Embryonic facial prominence (tissue), 1 donor: Measurements from ENCODE around the gene MYDGF.
A peak's percentile ranks its signal among the peaks of the same experiment; 100 is the strongest.

Experiments
- DNase-seq: peaks from one replicate; pipeline ENCODE4 v3.0.0-alpha.2; 2016; ENCODE audit errors: extremely low spot score

Gene MYDGF

DNA sequence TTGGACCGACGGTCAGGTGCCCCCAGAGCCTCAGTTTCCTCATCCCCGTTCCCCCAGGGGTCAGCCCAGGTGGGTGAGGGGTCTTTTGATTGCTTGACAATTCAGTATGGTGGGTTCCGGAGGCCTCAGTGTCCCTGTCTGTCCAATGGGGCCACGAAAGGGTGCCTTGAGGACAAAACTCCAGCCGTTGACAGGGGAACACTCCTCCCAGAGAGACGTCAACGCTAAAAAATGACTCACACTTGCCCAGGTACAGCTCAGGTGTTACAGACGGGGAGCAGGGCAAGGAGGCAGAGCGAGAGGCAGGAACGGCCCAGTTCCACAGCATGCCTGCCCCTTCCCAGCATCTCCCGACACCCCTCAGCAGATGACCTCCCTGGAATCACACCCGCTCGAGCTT lies 29.0 kb downstream of the MYDGF start:
- DNase-seq, result no peak

DNA sequence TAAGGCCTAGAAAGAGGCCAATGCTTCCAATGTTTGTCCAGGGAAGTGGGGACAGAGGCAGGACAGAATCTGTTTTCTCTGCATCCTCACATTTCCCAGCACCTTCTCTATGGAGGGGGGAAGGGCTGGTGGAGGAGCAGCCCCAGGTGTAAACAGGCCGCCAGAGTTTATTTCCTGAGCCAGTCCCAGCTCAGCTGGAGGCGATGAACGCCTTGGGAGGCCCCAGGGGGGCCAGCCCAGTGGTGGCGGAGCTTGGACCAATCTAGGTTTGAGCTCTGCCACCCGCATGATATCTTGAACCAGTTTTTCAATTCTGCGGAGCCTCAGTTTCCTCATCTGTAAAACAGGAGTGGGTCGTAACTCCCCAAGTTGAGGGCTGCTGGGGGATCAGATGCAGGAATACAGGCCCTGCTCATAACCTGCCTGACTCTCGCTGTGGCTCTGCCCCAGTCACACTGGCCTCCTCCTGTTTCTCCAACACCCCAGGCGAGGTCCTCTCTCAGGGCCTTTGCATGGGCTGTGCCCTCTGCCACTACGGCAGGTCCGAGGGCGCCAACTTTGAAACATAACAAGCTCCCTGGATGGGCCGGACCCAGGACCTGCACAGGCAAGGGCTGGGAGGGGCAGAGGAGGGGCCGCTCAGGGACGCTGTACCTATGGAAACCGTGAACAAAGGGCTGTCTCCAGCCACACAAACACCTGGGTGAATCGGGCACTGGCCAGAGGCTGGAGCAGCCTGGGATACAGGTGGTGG lies 29.7 kb downstream of the MYDGF start:
- DNase-seq, result no peak

DNA sequence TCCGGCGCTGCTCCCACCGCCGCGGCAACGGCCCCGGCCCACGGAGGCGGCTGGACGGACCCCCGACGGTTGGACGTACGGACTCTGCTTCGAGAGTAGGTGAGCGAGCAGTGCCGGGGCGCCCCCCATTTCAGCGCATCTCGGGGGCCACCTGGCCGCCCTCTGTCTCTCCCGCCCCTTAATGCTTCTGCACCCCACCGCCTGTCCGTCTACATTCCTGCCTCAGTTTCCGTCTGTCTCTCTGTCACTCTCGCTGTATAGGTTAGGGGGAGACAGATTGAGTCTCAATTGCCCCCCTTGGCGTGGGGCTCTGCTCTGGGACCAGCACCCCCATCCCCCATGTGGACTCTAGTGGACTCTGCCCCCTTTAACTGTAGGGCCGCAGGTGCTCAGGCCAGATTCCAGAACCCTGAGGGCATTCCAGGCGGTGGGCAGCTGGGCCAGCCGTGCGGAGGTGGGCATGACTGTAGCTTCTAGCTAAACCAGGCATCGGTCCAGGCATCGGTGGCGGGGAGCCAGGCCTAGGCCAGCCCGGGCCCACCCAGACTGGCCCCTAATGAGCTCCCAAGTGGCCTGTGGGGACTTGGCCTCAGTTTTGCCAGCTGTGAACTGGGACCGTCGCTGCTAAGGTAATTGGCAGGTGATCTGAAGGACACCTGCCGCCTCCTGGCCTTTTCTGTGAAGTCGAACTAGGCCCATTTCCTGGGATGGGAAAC lies 30.5 kb downstream of the MYDGF start:
- DNase-seq, result no peak

DNA sequence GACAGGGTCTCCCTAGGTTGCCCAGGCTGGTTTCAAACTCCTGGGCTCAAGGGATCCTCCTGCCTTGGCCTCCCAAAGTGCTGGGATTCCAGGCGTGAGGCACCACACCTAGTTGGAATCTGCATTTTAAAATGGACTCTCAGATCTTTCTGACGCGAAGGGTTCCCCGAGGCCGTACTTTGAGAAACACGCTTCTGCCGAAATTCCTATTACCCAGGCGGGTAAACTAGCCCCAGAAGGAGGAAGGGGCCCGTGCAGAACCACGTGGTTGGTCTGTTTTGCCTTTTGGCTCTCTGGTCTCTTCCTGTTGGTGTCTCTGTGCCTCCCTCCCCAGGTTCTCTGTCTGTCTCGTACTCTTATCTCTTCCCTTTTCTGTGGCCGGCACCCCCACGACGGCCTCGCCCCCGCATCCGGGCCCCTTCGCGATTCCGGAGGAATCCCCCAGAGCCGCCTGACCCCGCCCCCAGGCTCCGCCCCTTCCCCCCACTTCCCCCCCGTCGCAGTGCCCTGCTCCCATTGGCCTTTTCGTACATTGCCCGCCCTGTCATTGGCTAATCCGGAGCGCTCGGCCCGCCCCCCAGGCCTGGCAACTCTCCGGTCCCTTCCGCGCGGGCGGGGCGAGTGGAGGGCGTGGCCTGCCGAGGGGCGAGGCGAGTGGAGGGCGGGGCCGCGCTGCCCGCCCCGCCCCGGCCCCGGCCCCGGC lies 31.2 kb downstream of the MYDGF start, which contains the start of gene TNFAIP8L1:
TNFAIP8L1 (plus strand) TSS at position 689 of the 703 bp plus-strand sequence. CDS start 12,354 bp downstream, outside the sequence.
- DNase-seq, result peak; percentile 90

DNA sequence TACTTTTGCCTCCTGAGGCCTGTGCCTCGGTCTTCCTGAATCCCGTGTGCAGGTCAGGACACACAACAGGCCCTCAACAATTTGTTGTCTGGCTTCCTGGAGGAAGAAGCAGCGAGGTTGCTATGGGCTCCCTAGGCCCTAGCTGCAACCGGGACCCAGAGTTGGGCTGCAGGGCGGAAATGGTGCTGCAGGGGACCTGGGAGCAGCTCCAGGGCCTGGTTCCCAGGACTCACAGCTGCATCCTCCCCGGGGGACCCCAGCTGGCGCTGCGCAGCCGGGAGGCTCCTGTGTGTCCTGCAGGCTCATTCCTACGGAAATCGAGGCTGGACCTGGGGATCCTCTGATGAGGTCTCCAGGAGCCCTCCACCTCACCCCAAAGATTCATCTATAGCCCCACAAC lies 31.8 kb downstream of the MYDGF start:
- DNase-seq, result no peak

DNA sequence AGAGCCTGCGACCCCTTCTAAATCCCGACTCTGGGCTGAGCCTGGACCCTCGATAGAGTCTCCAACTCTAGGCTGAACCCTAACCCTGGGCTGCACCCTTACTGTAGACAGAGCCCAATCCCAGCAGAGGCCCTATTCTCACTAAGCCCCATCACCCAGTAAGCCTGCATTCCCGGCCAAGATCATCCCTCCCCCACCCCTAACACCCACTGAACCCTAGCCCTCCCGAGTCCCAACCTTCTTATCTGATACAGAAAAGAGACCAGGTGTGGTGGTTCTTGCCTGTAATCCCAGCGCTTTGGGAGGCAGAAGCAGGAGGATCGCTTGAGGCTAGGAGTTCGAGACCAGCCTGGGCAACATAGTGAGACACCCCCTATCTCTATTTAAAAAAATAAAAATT lies 33.4 kb downstream of the MYDGF start:
- no peak for DNase-seq

DNA sequence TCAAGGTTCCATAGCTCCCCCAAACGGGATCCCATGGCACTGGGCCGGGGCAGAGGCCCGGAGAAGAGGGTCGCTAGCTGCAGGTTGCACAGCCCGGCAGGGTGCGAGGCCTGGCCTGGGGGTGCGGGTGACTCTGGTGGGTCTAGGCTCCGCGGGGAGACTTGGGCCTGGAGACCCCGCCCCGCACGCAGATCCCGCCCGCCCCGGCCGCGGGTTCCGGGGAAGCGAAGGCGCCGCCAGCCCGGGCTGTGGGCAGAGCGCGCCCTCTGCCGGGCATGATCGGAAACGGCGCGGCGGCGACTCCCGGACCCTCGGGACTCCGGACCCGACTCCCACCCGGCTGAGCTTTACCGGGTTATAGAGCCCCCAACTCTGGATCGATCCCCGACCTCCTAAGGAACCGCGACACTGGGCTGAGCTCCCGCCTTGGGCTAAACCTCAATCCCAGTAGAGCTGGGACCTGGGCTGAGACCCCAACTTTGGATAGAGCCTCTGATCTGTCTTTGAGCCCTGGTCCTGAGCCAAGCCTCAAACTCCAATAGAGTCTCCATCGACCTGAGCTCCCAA lies 33.9 kb downstream of the MYDGF start:
- DNase-seq, result peak; percentile 57

DNA sequence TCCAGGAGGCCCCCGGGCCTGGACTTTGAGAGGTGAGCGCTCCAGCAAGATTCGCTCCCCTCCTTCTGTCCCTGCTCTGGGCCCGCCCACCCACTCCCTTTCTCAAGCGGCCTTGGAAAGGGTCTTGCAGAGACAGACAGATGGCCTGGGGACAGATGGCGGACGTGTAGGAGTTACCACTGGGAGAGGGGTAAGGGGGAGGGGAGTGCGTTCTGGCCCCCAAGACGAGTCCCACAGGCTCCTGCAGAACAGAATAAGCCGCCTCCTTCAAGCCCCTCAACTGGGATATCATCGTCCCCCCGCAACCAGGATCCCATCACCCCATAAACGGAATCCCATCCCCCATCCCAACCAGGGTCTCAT lies 34.4 kb downstream of the MYDGF start:
- DNase-seq, result no peak

DNA sequence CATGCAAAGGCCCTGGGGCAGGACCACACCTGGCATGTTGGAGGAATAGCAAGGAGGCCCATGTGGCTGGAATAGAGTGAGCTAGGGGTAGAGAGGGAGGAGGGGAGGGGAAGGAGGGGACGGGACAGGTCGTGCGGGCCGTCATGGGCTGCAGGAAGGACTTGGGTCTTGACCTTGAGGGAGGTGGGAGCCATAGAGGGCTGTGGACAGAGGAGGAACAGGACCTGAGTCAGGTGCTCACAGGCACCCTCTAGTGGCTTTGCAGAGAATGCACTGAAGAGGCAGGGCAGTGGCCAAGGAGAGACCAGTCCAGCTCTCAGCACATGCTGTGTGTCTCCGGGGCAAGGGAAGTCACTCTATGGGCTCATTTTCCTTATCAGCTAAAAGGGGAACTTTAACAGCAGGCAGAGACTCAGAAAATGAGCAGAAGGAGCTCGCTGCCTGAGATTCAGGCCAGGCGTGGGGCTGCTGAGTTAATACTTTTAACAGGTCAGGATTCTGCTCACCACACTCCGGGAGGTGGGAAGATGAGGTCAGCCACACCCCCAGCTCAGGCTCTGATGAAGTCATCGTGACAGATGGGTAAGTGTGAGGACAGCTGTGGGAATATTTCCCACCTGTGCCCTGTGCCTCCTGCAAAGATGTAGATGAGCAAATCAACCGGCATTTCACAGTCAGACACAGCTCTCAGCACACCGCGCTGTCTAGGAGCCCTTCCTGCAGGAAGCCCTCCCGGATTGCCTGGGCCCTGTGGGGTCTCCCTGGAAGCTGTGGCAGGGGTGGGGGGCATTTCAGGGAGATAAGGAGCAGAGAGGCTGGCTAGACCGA lies 36.8 kb downstream of the MYDGF start:
- no peak for DNase-seq

DNA sequence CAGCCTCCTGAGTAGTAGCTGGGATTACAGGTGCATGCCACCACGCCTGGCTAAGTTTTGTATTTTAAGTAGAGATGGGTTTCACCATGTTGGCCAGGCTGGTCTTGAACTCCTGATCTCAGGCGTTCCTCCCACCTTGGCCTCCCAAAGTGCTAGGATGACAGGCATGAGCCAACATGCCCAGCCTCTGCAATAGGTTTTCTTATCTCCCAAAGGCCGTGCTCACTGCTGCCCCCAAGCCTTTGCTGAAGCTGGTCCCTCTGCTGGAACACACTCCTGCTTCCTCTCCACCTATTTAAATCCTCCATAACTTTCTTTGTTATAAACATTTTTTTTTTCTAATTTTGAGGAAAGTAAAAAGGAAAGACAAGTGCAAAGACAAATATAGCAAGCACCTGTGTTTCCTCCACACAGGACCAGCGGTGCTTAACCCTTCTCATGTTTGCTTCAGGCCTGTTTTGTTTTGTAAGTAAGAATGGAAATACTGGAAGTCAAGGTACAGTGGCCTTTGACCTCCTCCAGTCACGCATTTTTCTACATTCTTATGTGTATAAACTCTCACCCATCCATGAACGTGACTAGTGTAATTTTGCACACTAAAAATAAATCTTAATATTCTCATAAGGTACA lies 45.3 kb downstream of the MYDGF start:
- no peak for DNase-seq

DNA sequence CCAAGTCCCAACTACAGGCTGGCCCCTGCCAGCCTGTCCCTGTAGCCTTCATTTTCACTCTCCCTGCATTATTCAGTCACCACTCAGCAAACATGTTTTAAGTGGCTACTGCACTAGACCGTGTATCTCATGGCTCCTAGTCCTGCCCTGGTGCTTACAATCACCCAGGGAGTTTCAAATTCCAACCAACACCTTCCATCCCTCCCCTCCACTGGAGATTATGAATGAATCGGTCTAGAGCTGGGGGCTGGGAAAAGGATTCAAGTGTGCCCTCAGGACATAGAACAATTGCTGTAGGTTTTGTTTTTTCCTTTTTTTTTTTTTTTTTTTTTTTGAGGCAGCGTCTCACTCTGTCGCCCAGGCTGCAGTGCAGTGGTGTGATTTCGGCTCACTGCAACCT lies 45.8 kb downstream of the MYDGF start:
- no peak for DNase-seq

DNA sequence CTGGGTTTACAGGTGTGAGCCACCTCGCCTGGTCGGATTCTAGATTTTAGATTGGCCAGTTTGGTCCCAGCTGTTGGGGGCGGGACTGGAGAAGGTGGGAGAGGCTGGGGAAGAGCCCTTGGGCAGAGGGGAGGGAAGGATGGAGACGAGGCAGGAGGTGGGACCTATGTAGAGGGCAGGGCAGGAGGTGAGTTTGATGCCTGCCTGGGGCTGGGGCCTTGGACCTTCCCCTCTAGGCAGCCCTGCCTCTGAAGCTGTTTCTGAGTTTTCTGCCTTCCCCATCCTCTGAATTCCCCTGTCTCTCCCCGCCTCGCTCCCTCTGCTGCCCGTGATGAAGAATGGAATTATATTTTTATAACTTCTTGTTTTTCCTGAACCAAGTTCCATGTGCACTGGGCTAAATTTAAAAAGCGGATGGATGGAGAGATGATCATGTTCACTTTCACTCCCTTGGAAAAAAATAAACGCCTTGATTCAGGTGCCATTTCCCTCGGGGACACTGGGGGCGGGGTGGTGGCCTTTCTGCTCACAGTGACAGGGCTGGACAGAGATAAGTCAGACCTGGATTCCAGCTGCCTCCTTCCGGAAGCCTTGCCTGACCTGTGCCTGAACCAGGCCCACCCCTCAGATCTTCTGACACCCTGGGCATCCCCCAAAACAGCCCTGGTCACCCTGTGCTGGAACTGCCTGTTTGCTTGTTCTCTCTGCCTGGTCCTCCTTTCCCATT lies 47.3 kb downstream of the MYDGF start:
- no peak for DNase-seq

DNA sequence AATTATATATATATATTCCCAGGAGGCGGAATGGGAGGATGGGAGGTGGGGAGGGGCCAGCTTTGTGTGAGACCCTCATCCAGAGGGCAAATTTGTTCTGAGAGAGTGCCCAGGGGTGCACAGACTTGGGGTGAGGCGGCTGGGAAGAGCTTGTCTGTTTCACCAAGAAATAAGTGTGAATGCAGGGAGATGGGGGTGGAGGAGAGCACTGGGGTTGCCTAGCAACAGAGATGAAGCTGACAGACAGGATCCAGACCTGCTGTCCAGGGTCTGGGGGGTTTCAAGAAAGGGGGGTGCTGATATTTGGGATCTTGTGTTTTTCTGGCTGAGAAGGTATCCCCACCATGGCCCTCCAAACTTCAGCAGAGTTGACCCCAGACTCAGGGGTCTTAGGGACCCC lies 49.5 kb downstream of the MYDGF start:
- no peak for DNase-seq

DNA sequence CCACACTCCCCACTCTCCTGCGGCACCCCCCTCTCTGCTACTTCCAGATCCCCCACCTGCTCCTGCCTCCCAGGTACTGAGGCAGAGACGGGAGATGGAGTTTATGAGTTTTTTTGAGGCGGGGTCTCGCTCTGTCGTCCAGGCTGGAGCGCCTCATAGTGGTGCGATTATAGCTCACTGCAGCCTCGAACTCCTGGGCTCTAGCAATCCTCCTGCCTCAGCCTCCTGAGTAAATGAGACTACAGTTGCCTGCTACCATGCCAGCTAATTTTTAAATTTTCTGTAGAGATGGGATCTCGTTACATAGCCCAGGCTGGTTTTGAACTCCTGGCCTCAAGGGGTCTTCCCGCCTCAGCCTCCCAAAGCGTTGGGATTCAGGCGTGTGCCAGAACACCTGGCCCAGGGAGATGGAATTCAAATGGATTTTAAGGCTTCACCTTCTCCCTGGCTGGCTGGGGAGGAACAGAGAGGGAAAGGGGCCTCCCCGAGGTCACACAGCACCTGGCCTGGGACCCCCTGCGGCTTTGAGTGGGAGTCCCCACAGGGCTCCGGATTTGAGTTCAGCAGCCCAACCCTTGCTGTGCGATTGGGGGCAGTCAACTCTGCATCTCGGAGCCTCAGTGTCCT lies 50.4 kb downstream of the MYDGF start:
- no peak for DNase-seq

DNA sequence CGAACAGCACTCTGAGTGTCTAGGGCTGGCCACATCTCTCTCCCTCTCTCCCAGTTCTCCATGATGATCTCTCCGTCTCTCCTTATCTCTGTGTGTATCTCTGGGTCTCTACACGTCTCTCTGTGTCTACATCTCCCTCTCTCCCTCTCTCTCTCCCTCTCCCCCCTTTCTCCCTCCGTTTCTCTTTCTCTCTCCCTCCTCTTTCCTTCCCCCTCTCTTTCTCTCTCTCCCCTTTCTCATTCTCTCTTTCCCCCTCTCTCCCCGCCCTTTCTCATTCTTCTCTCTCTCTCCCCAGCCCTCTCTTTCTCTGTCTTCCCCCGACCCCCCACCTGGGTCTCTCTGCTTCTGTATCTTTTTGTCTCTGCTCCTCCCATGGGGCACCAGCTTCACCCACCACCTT lies 52.1 kb downstream of the MYDGF start:
- no peak for DNase-seq

DNA sequence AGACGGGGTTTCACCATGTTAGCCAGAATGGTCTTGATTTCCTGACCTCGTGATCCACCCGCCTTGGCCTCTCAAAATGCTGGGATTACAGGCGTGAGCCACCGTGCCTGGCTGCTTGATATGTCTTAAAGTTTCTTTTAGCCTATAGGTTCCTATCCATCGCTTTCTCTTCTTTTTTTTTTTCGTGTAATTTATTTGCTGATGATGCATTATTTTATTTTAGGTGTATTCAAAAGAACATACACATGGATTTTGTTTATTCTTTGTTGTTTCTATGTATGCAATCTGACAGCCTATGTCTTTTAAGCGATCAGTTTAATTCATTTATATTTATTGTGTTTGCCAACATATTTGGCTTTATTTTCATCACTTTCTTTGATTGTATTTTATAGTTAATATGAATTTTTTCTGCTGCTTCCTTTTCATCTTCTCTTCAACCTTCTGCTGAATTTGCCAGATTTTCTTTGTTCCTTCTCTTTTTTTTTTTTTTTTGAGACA lies 56.8 kb downstream of the MYDGF start:
- DNase-seq, result no peak

DNA sequence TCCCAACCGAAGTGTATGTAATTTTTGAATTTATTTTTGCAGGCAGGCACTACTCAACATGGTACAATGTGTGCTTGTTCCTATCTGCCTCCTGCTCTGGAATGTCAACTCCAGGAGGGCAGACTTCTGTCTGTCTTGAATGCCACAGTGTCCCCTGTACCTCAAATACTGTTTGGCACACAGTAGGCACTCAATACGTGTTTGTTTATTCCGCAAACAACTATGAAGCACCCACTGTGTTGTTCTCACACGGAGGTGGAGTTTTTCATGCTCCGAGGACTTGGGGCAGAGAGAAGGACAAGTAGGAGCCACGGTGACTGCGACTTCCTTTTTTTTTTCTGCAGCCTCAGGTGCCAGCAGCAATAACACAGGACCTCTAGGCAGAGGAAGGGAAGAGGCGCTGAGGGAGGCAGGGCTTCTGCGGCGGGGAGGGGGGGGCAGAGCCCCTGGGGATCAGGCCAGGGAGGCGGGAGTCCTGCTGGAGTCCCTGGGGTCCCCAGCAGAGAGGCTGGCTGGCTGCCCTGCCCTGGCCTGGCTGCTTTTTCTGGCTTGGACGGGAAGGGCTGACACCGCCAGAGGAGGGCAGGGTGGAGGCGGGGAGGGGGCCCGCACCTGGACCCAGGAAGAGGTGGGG lies 60.1 kb downstream of the MYDGF start:
- DNase-seq, result no peak
